BLaER1 treated with 17β-estradiol and CSF1 and Interleukin-3, amounts not matched to agents 10 nM and 100 nM (cell line): ENCODE data around the gene PPP1R9A.

Experiments
- H3K27ac ChIP-seq, 11 experiments: shearing (Covaris generic); formaldehyde crosslinking; 2 replicates each; pipeline ENCODE4 v1.8.1; 2022
- H3K27me3 ChIP-seq, 11 experiments: shearing (Covaris generic); formaldehyde crosslinking; 2 replicates each; pipeline ENCODE4 v1.8.1; 2022
- H3K36me3 ChIP-seq, 11 experiments: shearing (Covaris generic); formaldehyde crosslinking; 2 replicates each; pipeline ENCODE4 v1.8.1; 2022
- H3K4me1 ChIP-seq, 10 experiments: shearing (Covaris generic); formaldehyde crosslinking; 2 replicates each; pipeline ENCODE4 v1.8.1; 2022
- H3K4me2 ChIP-seq, 11 experiments: shearing (Covaris generic); formaldehyde crosslinking; 2 replicates each; pipeline ENCODE4 v1.8.1; 2022
- H3K4me3 ChIP-seq, 10 experiments: shearing (Covaris generic); formaldehyde crosslinking; 2 replicates each; pipeline ENCODE4 v1.8.1; 2022
- H3K9ac ChIP-seq, 11 experiments: shearing (Covaris generic); formaldehyde crosslinking; 2 replicates each; pipeline ENCODE4 v1.8.1; 2022
- H3K9me3 ChIP-seq, 11 experiments: shearing (Covaris generic); formaldehyde crosslinking; replicated peaks in 1 of 11; 2 replicates each; pipeline ENCODE4 v1.8.1; 2022
- H4K20me1 ChIP-seq, 11 experiments: shearing (Covaris generic); formaldehyde crosslinking; 2 replicates each; pipeline ENCODE4 v1.8.1; 2022
- Cebpa-rat ChIP-seq, 11 experiments: shearing (Covaris generic); IDR thresholded peaks; 2 replicates each; pipeline ENCODE4 v1.8.1; 2022

The PPP1R9A gene

DNA sequence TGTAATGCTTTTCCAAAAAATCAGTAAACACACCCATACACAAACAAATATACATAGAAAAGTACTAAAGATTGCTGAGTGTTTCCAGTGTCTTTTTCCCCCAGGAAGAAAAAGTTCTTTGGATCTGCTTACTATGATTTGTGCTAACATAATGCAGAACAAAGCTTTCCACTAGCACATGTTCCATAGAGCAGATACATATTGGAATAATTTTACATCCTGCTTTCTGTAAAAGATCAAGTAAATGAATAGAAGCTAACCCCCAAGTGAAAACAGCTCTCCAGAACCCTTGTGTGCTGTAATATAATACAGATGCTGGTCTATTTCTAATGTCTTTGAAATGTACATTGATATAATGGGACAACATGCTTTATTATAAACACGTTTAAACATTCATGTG lies 291.5 kb downstream of the PPP1R9A start:
- Histone ChIP-seq H3K9me3 (no peaks in the 10 kb centered on the region), H3K9ac (no peak overlapping the region), H3K36me3 (no peaks in the 10 kb centered on the region), H3K4me1 (no peaks in the 10 kb centered on the region), H4K20me1 (no peaks in the 10 kb centered on the region), H3K27me3 (no peaks in the 10 kb centered on the region), H3K27ac (no peak overlapping the region), H3K4me3 (no peak overlapping the region), H3K4me2 (no peak overlapping the region)
- no peak for TF ChIP-seq Cebpa-rat (IDR thresholded peaks at IDR 0.05)

DNA sequence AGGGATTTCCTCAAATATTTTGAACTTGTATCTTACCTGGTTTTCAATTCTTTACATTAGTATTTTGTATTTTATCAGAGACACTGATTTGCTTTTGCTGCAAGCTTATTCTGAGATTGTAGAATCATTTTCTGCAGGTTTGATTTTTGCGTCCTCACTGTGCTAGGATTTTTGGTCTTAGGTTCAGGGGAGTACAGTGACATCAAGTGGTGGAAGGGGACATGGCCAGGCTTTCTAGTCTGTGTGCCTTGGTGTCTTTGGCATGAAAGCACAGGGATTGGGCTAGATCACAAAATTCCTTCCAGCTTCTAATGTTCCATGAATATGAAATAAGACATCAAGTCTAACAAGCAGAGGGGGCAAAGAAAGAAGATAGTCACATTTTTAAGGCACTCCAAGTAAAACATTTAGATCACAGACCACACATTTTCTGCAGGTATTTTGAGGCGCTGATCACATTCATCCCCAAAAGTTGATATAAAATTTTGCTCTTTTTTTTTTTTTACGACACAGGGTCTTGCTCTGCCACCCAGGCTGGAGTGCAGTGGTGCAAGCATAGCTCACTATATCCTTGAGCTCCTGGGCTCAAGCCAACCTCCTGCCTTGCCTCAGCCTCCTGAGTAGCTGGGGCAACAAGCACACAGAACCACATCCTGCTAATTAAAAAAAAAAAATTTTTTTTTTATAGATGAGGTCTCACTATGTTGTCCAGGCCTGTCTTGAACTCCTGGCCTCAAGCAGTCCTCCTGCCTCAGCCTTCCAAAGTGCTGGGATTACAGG lies 292.6 kb downstream of the PPP1R9A start:
- H3K9ac ChIP-seq: no peak overlapping the region
- peaks cover 0 to 6% (median 2%) of the 10 kb centered on the region in 10 experiments; a peak in 6 of 20 replicates for H3K4me1 ChIP-seq
- H4K20me1 ChIP-seq: no peaks in the 10 kb centered on the region
- no peaks in the 10 kb centered on the region for H3K9me3 ChIP-seq
- no peak for TF ChIP-seq Cebpa-rat (IDR thresholded peaks at IDR 0.05)
- H3K4me3 ChIP-seq: no peak overlapping the region
- H3K27ac ChIP-seq: no peak overlapping the region
- no peaks in the 10 kb centered on the region for H3K27me3 ChIP-seq
- no peaks in the 10 kb centered on the region for H3K36me3 ChIP-seq
- H3K4me2 ChIP-seq: no peak overlapping the region

DNA sequence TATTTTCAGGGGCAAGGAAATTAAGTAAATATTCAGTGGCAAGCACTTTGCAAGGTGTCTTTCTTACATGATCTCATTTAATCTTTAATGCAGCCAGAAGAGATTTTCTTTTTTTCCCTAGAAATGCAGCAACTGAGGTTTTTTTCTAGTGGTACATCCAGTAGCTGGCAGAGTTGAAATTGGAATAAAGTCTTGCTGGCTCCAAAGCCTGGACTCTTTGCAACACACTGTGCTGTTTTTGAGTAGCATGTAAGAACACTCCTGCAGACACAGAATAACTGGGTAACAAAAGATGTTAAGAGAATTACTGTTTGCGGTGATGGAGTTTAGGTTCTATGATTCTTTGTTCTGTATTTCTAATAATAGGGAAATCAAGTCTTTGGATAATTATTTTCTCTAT lies 293.3 kb downstream of the PPP1R9A start:
- Histone ChIP-seq H3K4me3 (no peak overlapping the region), H3K27ac (no peak overlapping the region), H3K9ac (no peak overlapping the region), H3K27me3 (no peaks in the 10 kb centered on the region), H4K20me1 (no peaks in the 10 kb centered on the region), H3K4me1 (peaks cover 0 to 14% (median 8%) of the 10 kb centered on the region in 10 experiments; a peak in 13 of 20 replicates), H3K4me2 (no peak overlapping the region), H3K9me3 (no peaks in the 10 kb centered on the region), H3K36me3 (no peaks in the 10 kb centered on the region)
- no peak for TF ChIP-seq Cebpa-rat (IDR thresholded peaks at IDR 0.05)

DNA sequence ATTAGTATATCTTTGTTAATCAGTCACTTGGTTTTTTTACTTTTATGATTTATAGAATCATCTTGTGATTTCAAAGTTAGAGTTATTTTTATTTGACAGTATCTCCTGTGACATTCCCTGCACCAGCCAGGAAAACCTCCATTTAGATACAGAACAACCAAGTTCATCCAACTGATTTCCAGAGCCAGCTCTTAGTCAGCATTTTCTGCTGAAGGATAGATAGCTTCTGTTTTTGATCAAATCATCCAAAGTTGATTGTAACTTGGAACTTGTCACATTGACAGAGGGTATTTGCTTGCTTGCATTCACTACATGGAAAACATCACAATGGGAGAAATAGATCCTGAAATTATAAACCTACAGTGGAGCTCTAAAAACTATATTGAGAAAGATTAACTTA lies 294.3 kb downstream of the PPP1R9A start:
- Histone ChIP-seq H3K27ac (no peak overlapping the region), H3K4me2 (no peak overlapping the region), H3K36me3 (no peaks in the 10 kb centered on the region), H3K9me3 (no peaks in the 10 kb centered on the region), H3K9ac (no peak overlapping the region), H4K20me1 (no peaks in the 10 kb centered on the region), H3K27me3 (no peaks in the 10 kb centered on the region), H3K4me3 (no peak overlapping the region), H3K4me1 (peaks cover 0 to 24% (median 12%) of the 10 kb centered on the region in 10 experiments; a peak in 13 of 20 replicates)
- TF ChIP-seq Cebpa-rat (IDR thresholded peaks at IDR 0.05): no peak

DNA sequence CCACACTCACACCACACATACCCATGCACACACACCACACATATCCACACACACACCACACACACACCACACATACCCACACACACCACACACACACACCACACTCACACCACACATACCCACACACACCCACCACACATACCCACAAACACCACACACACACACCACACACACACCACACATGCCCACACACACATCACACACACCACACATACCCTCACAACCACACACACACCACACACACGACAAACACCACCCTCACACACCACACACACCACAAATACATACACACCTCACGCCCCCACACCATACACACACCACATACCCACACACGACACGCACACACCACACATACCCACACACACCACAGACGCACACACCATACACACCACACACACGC lies 297.2 kb downstream of the PPP1R9A start:
- Histone ChIP-seq H4K20me1 (no peaks in the 10 kb centered on the region), H3K9me3 (no peaks in the 10 kb centered on the region), H3K4me3 (no peak overlapping the region), H3K36me3 (no peaks in the 10 kb centered on the region), H3K9ac (no peak overlapping the region), H3K4me1 (peaks cover 0 to 25% (median 12%) of the 10 kb centered on the region in 10 experiments; a peak in 13 of 20 replicates), H3K4me2 (peak overlapping the region in 4 of 11 experiments; percentile 1 to 79 (median 22); a peak in 4 of 22 replicates), H3K27ac (no peak overlapping the region), H3K27me3 (no peaks in the 10 kb centered on the region)
- no peak for TF ChIP-seq Cebpa-rat (IDR thresholded peaks at IDR 0.05)

DNA sequence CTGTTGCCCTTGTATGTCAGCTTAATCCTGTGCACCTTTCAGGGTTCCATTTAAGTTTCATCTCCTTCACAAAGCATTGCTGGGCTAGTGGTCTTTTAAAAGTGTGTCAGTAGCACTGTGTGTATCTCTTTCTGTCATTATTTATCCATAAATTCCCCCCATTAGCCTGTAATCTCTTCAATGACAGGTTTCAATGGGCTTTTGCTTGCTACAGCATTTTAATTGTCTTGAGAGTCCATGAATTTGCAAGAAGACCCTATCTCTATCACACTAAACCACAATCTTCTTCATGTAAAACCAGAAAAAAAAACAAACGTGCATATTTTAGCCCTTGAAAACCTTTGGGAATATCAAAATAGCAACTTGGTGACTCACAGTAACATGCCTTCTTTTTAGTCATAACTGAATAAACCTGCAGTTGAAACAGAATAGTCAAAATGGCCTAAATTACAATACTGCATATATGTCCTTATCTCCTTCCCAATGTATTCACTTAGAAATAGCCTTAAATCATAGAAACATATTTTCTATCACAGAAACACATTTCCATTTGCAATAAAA lies 298.4 kb downstream of the PPP1R9A start:
- Histone ChIP-seq H3K4me1 (peaks cover 0 to 25% (median 12%) of the 10 kb centered on the region in 10 experiments; a peak in 13 of 20 replicates), H3K27ac (0 out of 22 replicates have a peak overlapping the region, but pooled peaks of 1 of the 11 experiments have one; percentile 16), H4K20me1 (no peaks in the 10 kb centered on the region), H3K36me3 (no peaks in the 10 kb centered on the region), H3K27me3 (no peaks in the 10 kb centered on the region), H3K9ac (no peak overlapping the region), H3K4me2 (peak overlapping the region in 8 of 11 experiments; percentile 35 to 79 (median 60); a peak in 15 of 22 replicates), H3K4me3 (no peak overlapping the region), H3K9me3 (no peaks in the 10 kb centered on the region)
- TF ChIP-seq Cebpa-rat (IDR thresholded peaks at IDR 0.05): no peak

DNA sequence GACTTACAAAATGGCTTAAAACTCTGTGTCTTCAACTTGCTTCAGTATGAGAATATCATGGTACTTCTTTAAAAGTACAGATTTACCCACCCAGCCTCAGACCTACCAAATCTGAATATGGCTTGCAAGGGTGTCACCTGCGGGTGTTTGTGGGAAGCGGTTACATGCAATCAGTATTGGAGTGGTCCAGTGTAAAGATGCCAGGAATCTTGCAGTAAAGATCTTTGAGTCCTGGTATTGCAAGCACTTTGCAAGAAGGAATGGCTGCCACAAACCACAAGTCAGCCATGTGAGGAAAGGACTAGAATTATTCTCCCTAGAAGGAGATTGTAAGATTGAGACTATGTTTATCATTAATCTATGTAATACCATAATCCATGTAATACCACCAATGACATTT lies 301.9 kb downstream of the PPP1R9A start:
- Histone ChIP-seq H3K4me1 (peaks cover 0 to 25% (median 12%) of the 10 kb centered on the region in 10 experiments; a peak in 13 of 20 replicates), H3K9me3 (no peaks in the 10 kb centered on the region), H3K36me3 (no peaks in the 10 kb centered on the region), H3K4me3 (no peak overlapping the region), H4K20me1 (no peaks in the 10 kb centered on the region), H3K27me3 (no peaks in the 10 kb centered on the region), H3K4me2 (no peak overlapping the region), H3K9ac (no peak overlapping the region), H3K27ac (no peak overlapping the region)
- no peak for TF ChIP-seq Cebpa-rat (IDR thresholded peaks at IDR 0.05)

DNA sequence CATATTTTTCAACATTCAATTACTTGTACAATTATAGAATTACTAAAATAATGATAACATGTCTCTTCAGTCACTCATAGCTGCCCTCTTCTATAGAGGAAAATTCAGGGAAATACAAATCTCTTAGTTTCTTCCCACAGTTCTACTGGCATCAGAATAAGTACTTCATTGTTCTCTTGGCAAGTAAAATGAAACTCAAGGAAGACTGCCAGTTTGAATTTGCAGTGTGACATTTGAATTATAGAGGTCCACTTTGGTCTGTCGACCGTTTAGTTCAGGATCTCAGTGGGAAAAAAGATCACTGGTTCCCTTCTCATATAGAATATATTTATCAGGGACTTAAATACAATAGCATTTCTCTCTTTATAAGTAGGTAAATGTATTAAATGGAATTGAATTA lies 302.4 kb downstream of the PPP1R9A start:
- Histone ChIP-seq H4K20me1 (no peaks in the 10 kb centered on the region), H3K9me3 (no peaks in the 10 kb centered on the region), H3K36me3 (no peaks in the 10 kb centered on the region), H3K27me3 (no peaks in the 10 kb centered on the region), H3K9ac (no peak overlapping the region), H3K4me1 (peaks cover 0 to 21% (median 11%) of the 10 kb centered on the region in 10 experiments; a peak in 13 of 20 replicates), H3K27ac (no peak overlapping the region), H3K4me3 (no peak overlapping the region), H3K4me2 (no peak overlapping the region)
- TF ChIP-seq Cebpa-rat (IDR thresholded peaks at IDR 0.05): no peak

DNA sequence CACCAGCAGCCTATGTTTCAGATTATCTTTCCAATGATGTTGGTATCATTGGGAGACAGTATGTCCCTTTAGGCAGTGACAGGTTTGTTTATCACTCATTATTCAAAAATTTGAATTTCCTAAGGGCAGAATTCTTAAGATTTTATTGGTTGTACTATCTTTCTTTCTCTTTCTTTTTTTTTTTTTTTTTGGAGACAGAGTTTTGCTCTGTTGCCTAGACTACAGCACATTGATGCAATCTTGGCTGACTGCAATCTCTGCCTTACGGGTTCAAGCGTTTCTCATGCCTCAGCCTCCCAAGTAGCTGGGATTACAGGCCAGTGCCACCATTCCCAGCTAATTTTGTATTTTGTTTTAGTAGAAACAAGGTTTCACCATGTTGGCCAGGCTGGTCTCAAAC lies 305.8 kb downstream of the PPP1R9A start:
- TF ChIP-seq Cebpa-rat (IDR thresholded peaks at IDR 0.05): no peak
- no peak overlapping the region for H3K4me3 ChIP-seq
- H3K27ac ChIP-seq: no peak overlapping the region

More for the DNA sequence above, 305.8 kb downstream of the PPP1R9A start:
- Histone ChIP-seq H3K4me2 (no peak overlapping the region), H3K4me1 (no peaks in the 10 kb centered on the region), H4K20me1 (no peaks in the 10 kb centered on the region), H3K9ac (no peak overlapping the region), H3K36me3 (no peaks in the 10 kb centered on the region), H3K27me3 (no peaks in the 10 kb centered on the region), H3K9me3 (no peaks in the 10 kb centered on the region)
